NCI-H2196 treated with DMSO at 0.1 percent for 48 hours (cell line): ENCODE results near the gene OR4E2.
"Not testable (repeated sequence)": the region's sequence is repeated elsewhere in the genome, so short reads cannot be mapped to it uniquely, and the experiment has no call there.

ENCODE experiments used
- DNase-seq: peaks from one replicate; lab custom pipeline; 2025; ENCODE audit not compliant: unreplicated experiment; lab: John Stamatoyannopoulos, UW

The OR4E2 gene, protein sequence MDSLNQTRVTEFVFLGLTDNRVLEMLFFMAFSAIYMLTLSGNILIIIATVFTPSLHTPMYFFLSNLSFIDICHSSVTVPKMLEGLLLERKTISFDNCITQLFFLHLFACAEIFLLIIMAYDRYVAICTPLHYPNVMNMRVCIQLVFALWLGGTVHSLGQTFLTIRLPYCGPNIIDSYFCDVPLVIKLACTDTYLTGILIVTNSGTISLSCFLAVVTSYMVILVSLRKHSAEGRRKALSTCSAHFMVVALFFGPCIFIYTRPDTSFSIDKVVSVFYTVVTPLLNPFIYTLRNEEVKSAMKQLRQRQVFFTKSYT

GRCh38 chr14:21653331-21653885 is at the start of gene OR4E2:
TSS of gene OR4E2 (plus strand) at chr14:21653835. CDS start at chr14:21665083, 11,248 bp downstream.
- no peak for DNase-seq

GRCh38 chr14:21612324-21612723 is 41.3 kb upstream of the OR4E2 start:
- no peak for DNase-seq

GRCh38 chr14:21614240-21614639 is 39.4 kb upstream of the OR4E2 start:
- DNase-seq: no peak

DNA sequence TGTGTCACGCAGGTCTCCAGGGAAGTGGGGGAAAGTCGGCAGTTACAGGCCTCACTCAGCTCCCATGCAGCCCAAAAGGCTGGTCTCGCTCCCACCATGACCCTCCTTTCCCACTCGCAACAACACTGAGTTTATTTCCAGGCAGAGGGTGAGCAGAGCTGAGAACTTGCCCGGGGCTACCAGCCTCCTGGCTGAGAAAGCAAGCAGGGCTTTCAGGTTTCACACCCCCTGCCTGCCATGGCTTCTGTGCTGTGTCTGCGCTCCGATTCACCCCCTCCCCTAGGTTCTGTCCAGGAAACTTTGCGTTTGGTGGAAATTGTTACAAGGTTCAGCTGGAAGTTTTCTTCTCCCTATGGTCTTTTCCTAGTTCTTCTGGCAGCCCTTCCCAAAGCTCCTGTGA is 36.0 kb upstream of the OR4E2 start:
- DNase-seq: no peak

DNA sequence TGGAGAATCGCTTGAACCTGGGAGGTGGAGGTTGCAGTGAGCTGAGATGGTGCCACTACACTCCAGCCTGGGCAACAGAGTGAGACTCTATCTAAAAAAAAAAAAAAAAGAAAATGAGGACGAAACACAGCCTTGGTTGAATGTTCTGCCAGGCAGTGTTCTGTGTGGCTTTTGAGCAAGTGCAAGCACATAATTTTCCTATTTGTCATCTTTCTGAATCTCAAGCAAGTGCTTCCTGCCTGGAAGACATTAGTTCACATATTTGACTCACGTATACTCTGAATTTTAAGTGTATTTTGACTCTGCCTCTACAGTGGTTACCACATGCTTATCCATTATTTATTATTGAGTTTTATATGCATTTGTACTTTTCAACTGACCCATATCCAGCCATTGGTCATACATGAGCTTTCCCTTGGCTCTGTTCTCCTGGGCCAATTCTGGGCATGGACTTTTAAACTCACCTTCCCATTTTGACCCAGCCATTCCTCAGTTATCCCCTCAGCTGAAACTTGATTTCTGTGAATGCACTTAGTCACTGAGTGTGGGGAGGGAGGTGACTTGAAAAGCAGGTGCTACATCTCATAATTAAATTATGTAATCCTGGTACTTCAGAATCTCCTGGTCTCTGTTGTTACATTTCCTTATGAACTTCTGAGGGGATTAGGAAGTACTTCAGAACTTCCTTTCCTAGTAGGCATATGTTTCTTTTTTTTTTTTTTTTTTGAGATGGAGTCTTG is 27.0 kb upstream of the OR4E2 start:
- DNase-seq: no peak

GRCh38 chr14:21630503-21630902 is 23.1 kb upstream of the OR4E2 start:
- not testable (repeated sequence) for DNase-seq

DNA sequence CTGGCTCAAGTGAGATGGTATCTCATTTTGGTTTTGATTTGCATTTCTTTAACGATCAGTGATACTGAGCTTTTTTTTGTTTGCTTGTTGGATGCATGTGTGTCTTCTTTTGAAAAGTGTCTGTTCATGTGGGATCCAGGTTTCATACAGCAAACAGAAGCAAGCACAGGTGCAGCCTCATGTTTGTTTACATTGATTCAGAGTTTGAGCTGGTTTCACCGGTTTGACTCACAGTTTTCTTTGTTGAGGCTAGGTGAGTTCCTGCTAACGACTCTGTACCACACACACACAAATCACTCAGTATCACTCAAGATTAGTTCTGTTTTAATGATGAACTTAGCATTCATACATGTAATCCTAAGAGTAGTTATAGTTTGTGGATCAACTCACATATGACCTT is 22.6 kb upstream of the OR4E2 start:
- DNase-seq: no peak

DNA sequence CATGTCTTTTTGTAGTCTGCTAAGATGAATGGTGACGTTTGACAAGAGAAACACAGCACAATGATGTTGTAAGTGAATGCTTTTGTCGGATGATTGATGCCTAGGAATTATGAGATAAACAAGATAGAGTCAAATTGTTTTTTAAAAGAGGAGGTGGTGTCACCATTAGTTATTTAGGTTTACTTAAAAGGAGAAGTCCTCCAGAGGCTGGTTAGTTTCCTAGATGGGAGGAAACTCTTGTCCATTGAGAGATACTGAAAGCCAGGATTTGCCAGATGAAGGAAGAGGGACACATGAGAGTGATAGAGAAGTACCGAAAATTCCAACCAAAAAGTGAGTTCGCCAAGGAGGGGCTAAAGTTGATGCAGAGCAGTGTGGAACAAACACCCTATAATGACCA is 18.8 kb upstream of the OR4E2 start, which contains the start of gene OR10G2:
TSS of gene OR10G2 (minus strand) at position 101 of the 400 bp plus-strand sequence. CDS start at position 3, 98 bp downstream.
- no peak for DNase-seq

DNA sequence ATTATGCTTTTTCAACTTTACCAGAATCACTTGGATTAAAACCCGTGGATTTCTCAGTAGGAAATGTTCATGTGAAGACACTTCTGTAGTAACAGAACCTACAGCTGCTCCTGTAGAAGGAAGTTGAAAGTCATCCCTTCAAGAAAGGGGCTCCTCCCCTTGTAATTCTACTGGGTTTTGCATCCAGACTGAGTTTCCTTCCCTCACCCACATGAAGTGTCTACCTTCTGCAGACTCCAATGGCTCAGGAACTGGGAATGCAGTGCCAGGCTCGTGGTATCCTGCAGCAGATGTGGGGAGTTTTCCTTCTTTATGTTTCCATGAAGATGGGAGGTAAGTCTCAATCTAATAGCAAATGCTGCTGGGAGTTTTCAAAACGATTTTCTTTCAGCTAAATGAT is 11.0 kb upstream of the OR4E2 start:
- DNase-seq: no peak

- DNase-seq: no peak
Observed at GRCh38 chr14:21643407-21643806, 10.2 kb upstream of the OR4E2 start.

DNA sequence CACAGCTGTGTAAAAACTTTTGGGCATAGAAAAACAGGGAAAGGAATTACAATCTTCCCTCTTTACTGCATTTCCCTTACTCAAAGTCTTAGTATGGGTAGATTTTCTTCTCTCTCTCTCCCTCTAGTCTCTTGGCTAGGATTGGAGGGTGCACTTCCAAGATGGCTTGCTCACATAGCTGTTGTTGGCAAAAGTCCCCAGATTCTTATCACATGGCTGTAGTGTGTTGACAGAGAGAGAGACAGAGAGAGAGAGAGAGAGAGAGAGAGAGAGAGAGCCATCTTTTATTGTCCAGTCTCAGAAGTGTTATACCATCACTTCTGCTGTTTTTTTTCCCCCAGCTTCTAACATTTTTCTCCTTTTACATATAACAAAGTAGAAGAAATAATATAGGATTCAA is 6.3 kb upstream of the OR4E2 start:
- no peak for DNase-seq

DNA sequence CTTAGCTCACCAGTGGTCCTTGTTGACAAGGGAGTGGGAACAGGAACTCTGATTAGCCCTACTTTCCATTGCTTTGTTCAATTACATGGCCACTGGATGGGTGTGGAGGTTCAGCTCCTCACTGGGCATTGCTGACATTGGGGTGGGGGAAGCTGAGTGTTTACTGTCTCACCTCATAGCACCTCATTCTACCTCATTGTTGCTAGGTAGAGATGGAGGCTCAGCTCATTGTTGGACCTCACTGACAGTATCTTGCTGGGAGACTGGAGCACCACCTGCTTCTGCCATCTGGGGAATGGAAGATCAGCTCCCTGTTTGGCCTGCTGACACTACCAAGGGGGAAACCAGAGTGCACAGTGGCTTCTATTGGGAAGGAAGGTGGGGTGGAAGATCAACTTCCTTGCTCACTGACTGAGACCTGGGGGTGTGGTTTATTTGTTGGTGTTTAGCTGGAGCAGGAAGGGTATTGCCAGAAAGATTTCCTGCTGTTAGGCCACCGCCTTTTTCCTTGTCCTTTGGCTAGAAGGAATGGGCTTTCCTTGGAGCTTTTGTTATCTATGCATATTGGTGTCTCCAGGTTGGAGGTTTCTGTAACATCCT is 1.3 kb upstream of the OR4E2 start:
- no peak for DNase-seq

DNA sequence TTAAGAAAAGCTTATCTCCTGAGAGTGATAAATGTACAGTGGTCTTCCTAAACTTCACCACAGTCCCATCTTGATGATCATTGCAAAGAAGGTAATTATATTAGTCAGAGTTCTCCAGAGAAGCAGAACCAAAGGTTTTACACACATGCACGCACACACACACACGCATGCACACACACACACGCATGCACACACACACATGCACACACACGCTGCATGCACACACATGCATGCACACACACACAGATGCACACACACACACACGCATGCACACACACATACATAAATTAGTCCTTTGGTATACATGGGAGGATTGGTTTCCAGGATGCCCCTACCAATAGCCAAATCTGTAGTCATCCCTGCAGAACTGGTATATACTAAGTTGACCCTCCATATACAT is 580 bp downstream of the OR4E2 start:
- no peak for DNase-seq

GRCh38 chr14:21656980-21657379 is 3.3 kb downstream of the OR4E2 start:
- DNase-seq: no peak

GRCh38 chr14:21668377-21668776 is 14.7 kb downstream of the OR4E2 start:
- DNase-seq: no peak

GRCh38 chr14:21669284-21669683 is 15.6 kb downstream of the OR4E2 start:
- no peak for DNase-seq

DNA sequence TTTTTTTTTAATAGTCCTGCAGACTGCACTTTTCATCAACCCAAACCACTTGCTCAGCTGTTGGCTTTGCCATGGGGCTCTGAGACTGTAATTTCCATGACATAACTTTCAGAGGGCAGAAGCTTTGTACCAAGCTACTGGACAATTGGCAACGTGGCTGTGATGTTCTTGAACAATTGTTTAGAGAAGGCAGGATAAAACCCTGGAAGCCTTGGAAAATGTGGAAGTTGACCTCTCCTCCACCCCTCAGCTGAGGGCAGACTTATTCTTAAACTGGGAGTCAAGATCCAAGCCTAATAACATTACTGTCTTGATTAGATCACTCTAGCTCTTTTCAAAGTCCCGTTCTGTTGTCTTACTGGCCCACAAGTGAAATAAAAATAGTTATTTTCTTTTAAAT is 17.7 kb downstream of the OR4E2 start:
- no peak for DNase-seq

GRCh38 chr14:21672116-21672515 is 18.5 kb downstream of the OR4E2 start:
- no peak for DNase-seq

DNA sequence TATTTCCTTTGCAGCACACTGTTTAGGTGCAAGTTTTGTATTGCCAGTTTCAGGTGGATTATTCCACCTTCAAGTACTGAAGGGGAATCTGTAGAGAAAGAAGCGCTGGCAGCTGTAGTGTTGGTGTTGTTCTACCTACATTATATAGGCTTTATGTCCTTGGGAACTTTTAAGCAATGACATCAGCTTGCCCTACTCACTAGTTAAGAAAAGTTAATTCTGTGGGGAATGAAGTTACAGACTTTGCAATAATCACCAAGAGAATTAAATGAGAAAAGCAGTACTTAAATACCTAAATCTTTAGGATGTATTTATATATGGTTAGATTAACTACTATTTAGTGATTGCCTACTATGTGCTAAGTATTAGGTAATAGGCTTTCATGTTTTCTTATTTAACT is 20.1 kb downstream of the OR4E2 start, which contains the start of gene OR4E1:
TSS of gene OR4E1 (minus strand) at position 101 of the 400 bp plus-strand sequence. CDS start 2,883 bp downstream, outside the sequence.
- DNase-seq: no peak

DNA sequence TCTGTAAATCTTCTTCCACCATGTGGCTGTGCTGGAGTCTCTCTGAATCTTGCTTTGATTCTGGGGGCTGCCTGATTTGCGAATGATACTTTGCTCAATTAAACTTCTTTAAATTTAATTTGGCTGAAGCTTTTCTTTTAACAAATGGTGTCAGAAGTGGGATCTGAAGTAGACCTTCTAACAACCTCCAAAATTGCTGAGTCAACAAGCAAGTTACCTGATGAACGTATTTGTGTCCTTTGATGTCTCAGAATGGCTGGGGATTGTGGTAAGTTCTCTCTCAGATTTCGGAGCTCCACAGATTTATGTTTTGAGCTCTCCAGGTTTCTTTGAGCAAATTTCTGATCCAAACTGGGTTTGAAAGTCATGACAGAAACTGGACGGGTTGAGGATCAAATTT is 21.9 kb downstream of the OR4E2 start:
- no peak for DNase-seq

DNA sequence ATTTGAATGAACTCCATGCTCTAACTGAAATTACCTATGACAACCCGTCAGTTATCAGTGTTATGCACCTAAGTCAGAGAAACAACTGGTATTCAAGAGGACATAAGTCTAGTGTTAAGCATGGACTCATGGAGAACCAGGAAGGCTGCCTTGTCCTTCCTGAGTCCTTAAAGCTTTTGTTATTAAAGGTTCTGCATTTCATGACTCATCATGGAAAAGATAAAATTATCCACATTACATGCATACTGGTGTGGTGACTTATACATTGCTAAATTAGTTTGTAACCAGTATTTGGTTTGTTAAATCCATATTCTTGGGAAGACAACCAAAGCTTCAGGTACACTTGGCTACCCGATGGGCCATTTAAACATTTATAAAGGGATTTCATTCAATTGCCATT is 26.4 kb downstream of the OR4E2 start:
- no peak for DNase-seq

DNA sequence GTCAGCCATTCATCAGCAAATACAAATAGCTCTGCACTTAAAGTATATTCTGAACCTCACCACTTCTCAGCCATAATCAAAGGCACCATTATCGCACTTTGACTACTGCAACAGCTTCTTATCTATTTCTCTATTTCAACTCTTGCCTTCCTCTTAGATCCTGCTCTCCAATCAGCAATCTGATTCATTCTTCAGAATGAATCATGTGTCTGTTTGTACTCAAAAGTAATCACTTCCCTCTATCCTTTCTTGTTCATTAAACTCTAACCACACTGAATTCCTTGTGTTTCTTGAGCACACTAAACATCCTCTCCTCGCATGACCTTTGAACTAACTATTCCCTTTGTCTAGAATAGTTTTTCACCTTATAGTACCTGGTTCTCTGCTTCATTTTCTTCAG is 32.8 kb downstream of the OR4E2 start:
- DNase-seq: no peak
